ENCODE measurements around the gene ZSWIM7. TPM values are rescaled to one million over a fixed set of nuclear protein-coding genes. Genes with fewer than 3 reads are reported as not detected.

The ZSWIM7 gene
- total RNA-seq, 1 donor from 2014 or later, result 16.9 TPM

- no peak overlapping the region for H3K4me3 ChIP-seq (ENCODE audit: low read depth, low read length)
- no peak for TF ChIP-seq CTCF (conservative IDR thresholded peaks at IDR 0.05; ENCODE audit: low read depth, low read length)
- DNase-seq (ENCODE audit: low read depth), result no peak
Observed at GRCh38 chr17:15952048-15952532, 47.4 kb downstream of the ZSWIM7 start.

- no peak for TF ChIP-seq CTCF (conservative IDR thresholded peaks at IDR 0.05; ENCODE audit: low read depth, low read length)
- no peak overlapping the region for H3K4me3 ChIP-seq (ENCODE audit: low read depth, low read length)
- DNase-seq (ENCODE audit: low read depth), result no peak
Observed at GRCh38 chr17:15951368-15952047, 48.0 kb downstream of the ZSWIM7 start.

GRCh38 chr17:15947976-15948752, 51.3 kb downstream of the ZSWIM7 start:
- no peak for DNase-seq (ENCODE audit: low read depth)
- no peak for TF ChIP-seq CTCF (conservative IDR thresholded peaks at IDR 0.05; ENCODE audit: low read depth, low read length)
- H3K4me3 ChIP-seq (ENCODE audit: low read depth, low read length), result no peak overlapping the region

- TF ChIP-seq CTCF (conservative IDR thresholded peaks at IDR 0.05; ENCODE audit: low read depth, low read length), result no peak
- no peak for DNase-seq (ENCODE audit: low read depth)
- no peak overlapping the region for H3K4me3 ChIP-seq (ENCODE audit: low read depth, low read length)
Observed at GRCh38 chr17:15947271-15947670, 52.2 kb downstream of the ZSWIM7 start.

GRCh38 chr17:15946611-15947120, 52.8 kb downstream of the ZSWIM7 start:
- no peak for DNase-seq (ENCODE audit: low read depth)
- no peak overlapping the region for H3K4me3 ChIP-seq (ENCODE audit: low read depth, low read length)
- TF ChIP-seq CTCF (conservative IDR thresholded peaks at IDR 0.05; ENCODE audit: low read depth, low read length), result no peak

- no peak for DNase-seq (ENCODE audit: low read depth)
- no peak for TF ChIP-seq CTCF (conservative IDR thresholded peaks at IDR 0.05; ENCODE audit: low read depth, low read length)
- peak overlapping the region; percentile 59 for H3K4me3 ChIP-seq (ENCODE audit: low read depth, low read length)
Observed at GRCh38 chr17:15945527-15946191, 53.8 kb downstream of the ZSWIM7 start.
